Activated naive CD4-positive, alpha-beta T cell treated with anti-CD3 and anti-CD28 coated beads, Interleukin-2, amount 50 U/mL, for 24 hours (primary cell): ENCODE data around the gene TEAD1.

Experiments used
- H3K27ac Mint-ChIP-seq: one replicate; pipeline ENCODE4 v1.8.0; 2021; ENCODE audit warnings: mild to moderate bottlenecking, mixed read lengths
- H3K27me3 Mint-ChIP-seq: one replicate; pipeline ENCODE4 v1.8.0; 2021; ENCODE audit warnings: mixed read lengths
- H3K36me3 Mint-ChIP-seq: one replicate; pipeline ENCODE4 v1.8.0; 2021; ENCODE audit warnings: mixed read lengths
- H3K4me1 Mint-ChIP-seq: one replicate; pipeline ENCODE4 v1.8.0; 2021; ENCODE audit warnings: mixed read lengths
- H3K4me3 Mint-ChIP-seq: one replicate; pipeline ENCODE4 v1.8.0; 2021; ENCODE audit warnings: mild to moderate bottlenecking, mixed read lengths
- H3K9me3 Mint-ChIP-seq: one replicate; pipeline ENCODE4 v1.8.0; 2021; ENCODE audit warnings: mixed read lengths

TEAD1 gene

GRCh38 chr11:12817681-12818332 is 143.6 kb downstream of the TEAD1 start:
- H3K36me3 Mint-ChIP-seq: no peaks in the 10 kb centered on the region
- H3K27me3 Mint-ChIP-seq: peaks cover 8% of the 10 kb centered on the region
- no peaks in the 10 kb centered on the region for H3K9me3 Mint-ChIP-seq
- no peak overlapping the region for H3K4me3 Mint-ChIP-seq
- H3K4me1 Mint-ChIP-seq: peaks cover 6% of the 10 kb centered on the region
- H3K27ac Mint-ChIP-seq: no peak overlapping the region

- Mint-ChIP-seq H3K36me3 (no peaks in the 10 kb centered on the region), H3K4me1 (peaks cover 6% of the 10 kb centered on the region), H3K27me3 (peaks cover 8% of the 10 kb centered on the region), H3K4me3 (no peak overlapping the region), H3K27ac (no peak overlapping the region), H3K9me3 (no peaks in the 10 kb centered on the region)
Observed at GRCh38 chr11:12818333-12819015, 144.3 kb downstream of the TEAD1 start.

GRCh38 chr11:12822392-12823022 is 148.3 kb downstream of the TEAD1 start:
- Mint-ChIP-seq H3K4me1 (no peaks in the 10 kb centered on the region), H3K9me3 (no peaks in the 10 kb centered on the region), H3K27ac (no peak overlapping the region), H3K36me3 (no peaks in the 10 kb centered on the region), H3K4me3 (no peak overlapping the region), H3K27me3 (peaks cover 21% of the 10 kb centered on the region)

- Mint-ChIP-seq H3K9me3 (no peaks in the 10 kb centered on the region), H3K27me3 (peaks cover 33% of the 10 kb centered on the region), H3K36me3 (no peaks in the 10 kb centered on the region), H3K4me1 (peaks cover 14% of the 10 kb centered on the region), H3K27ac (no peak overlapping the region), H3K4me3 (no peak overlapping the region)
Observed at GRCh38 chr11:12824281-12825041, 150.2 kb downstream of the TEAD1 start.

- Mint-ChIP-seq H3K4me1 (peaks cover 14% of the 10 kb centered on the region), H3K36me3 (peaks cover 3% of the 10 kb centered on the region), H3K4me3 (no peak overlapping the region), H3K9me3 (no peaks in the 10 kb centered on the region), H3K27ac (no peak overlapping the region), H3K27me3 (peaks cover 45% of the 10 kb centered on the region)
Observed at GRCh38 chr11:12826441-12826840, 152.2 kb downstream of the TEAD1 start.

- Mint-ChIP-seq H3K4me1 (peaks cover 14% of the 10 kb centered on the region), H3K27ac (no peak overlapping the region), H3K9me3 (no peaks in the 10 kb centered on the region), H3K4me3 (no peak overlapping the region), H3K27me3 (peaks cover 44% of the 10 kb centered on the region), H3K36me3 (peaks cover 3% of the 10 kb centered on the region)
Observed at GRCh38 chr11:12827369-12827768, 153.1 kb downstream of the TEAD1 start.

GRCh38 chr11:12827929-12828812 is 153.9 kb downstream of the TEAD1 start:
- Mint-ChIP-seq H3K9me3 (no peaks in the 10 kb centered on the region), H3K36me3 (peaks cover 3% of the 10 kb centered on the region)

GRCh38 chr11:12829131-12829530 is 154.9 kb downstream of the TEAD1 start:
- no peak overlapping the region for H3K4me3 Mint-ChIP-seq
- H3K9me3 Mint-ChIP-seq: no peaks in the 10 kb centered on the region
- peaks cover 14% of the 10 kb centered on the region for H3K4me1 Mint-ChIP-seq
- peaks cover 3% of the 10 kb centered on the region for H3K36me3 Mint-ChIP-seq
- peaks cover 52% of the 10 kb centered on the region for H3K27me3 Mint-ChIP-seq
- no peak overlapping the region for H3K27ac Mint-ChIP-seq

More at GRCh38 chr11:12827929-12828812, 153.9 kb downstream of the TEAD1 start:
- no peak overlapping the region for H3K27ac Mint-ChIP-seq
- H3K4me3 Mint-ChIP-seq: no peak overlapping the region
- peaks cover 14% of the 10 kb centered on the region for H3K4me1 Mint-ChIP-seq
- peaks cover 51% of the 10 kb centered on the region for H3K27me3 Mint-ChIP-seq

GRCh38 chr11:12829540-12830314 is 155.5 kb downstream of the TEAD1 start:
- no peaks in the 10 kb centered on the region for H3K9me3 Mint-ChIP-seq
- H3K27me3 Mint-ChIP-seq: peaks cover 52% of the 10 kb centered on the region
- H3K4me1 Mint-ChIP-seq: peaks cover 14% of the 10 kb centered on the region
- no peak overlapping the region for H3K4me3 Mint-ChIP-seq
- peaks cover 3% of the 10 kb centered on the region for H3K36me3 Mint-ChIP-seq
- H3K27ac Mint-ChIP-seq: no peak overlapping the region

- Mint-ChIP-seq H3K4me3 (no peak overlapping the region), H3K4me1 (peaks cover 14% of the 10 kb centered on the region), H3K9me3 (no peaks in the 10 kb centered on the region), H3K27me3 (peaks cover 55% of the 10 kb centered on the region), H3K36me3 (peaks cover 3% of the 10 kb centered on the region), H3K27ac (no peak overlapping the region)
Observed at GRCh38 chr11:12831471-12832202, 157.4 kb downstream of the TEAD1 start.

- Mint-ChIP-seq H3K4me3 (no peak overlapping the region), H3K4me1 (peaks cover 14% of the 10 kb centered on the region), H3K9me3 (no peaks in the 10 kb centered on the region), H3K36me3 (peaks cover 3% of the 10 kb centered on the region), H3K27ac (no peak overlapping the region), H3K27me3 (peaks cover 52% of the 10 kb centered on the region)
Observed at GRCh38 chr11:12832480-12833224, 158.4 kb downstream of the TEAD1 start.

GRCh38 chr11:12834166-12834565 is 159.9 kb downstream of the TEAD1 start:
- no peaks in the 10 kb centered on the region for H3K9me3 Mint-ChIP-seq
- H3K4me3 Mint-ChIP-seq: no peak overlapping the region
- peaks cover 3% of the 10 kb centered on the region for H3K4me1 Mint-ChIP-seq
- peaks cover 43% of the 10 kb centered on the region for H3K27me3 Mint-ChIP-seq
- H3K36me3 Mint-ChIP-seq: peaks cover 3% of the 10 kb centered on the region
- H3K27ac Mint-ChIP-seq: no peak overlapping the region

GRCh38 chr11:12834630-12835029 is 160.4 kb downstream of the TEAD1 start:
- Mint-ChIP-seq H3K4me3 (no peak overlapping the region), H3K9me3 (no peaks in the 10 kb centered on the region), H3K27ac (no peak overlapping the region), H3K36me3 (peaks cover 3% of the 10 kb centered on the region), H3K4me1 (no peaks in the 10 kb centered on the region), H3K27me3 (peaks cover 38% of the 10 kb centered on the region)
